Activated CD4-positive, alpha-beta T cell treated with anti-CD3 and anti-CD28 coated beads for 1 hour (primary cell): ENCODE measurements around the gene SRI.

Experiments
- DNase-seq: peaks from one replicate; pipeline ENCODE4 v3.0.0-alpha.2; 2020

The SRI gene

GRCh38 chr7:88224601-88225275, 4.9 kb upstream of the SRI start:
- DNase-seq = no peak

GRCh38 chr7:88223265-88223664, 3.4 kb upstream of the SRI start:
- DNase-seq = no peak

- DNase-seq = peak; percentile 13
These were observed 817 bp downstream of the SRI start for GRCh38 chr7:88218836-88219605.

GRCh38 chr7:88218429-88218745, 1.5 kb downstream of the SRI start:
- DNase-seq = no peak

GRCh38 chr7:88217675-88218428, 2.0 kb downstream of the SRI start:
- DNase-seq = no peak

- DNase-seq = no peak
These were observed 3.6 kb downstream of the SRI start for GRCh38 chr7:88216276-88216675.

- DNase-seq = no peak
These were observed 4.5 kb downstream of the SRI start for GRCh38 chr7:88215295-88215694.

- DNase-seq = no peak
These were observed 5.4 kb downstream of the SRI start for GRCh38 chr7:88214456-88214855.

- DNase-seq = no peak
These were observed 6.9 kb downstream of the SRI start for GRCh38 chr7:88212918-88213317.

- DNase-seq = no peak
These were observed 11.3 kb downstream of the SRI start for GRCh38 chr7:88208521-88208920.

- DNase-seq = no peak
These were observed 13.6 kb downstream of the SRI start for GRCh38 chr7:88206254-88206653.

- DNase-seq = no peak
These were observed 14.7 kb downstream of the SRI start for GRCh38 chr7:88205179-88205578.

- no peak for DNase-seq
These were observed 15.2 kb downstream of the SRI start for GRCh38 chr7:88204525-88205110.

- no peak for DNase-seq
These were observed 16.4 kb downstream of the SRI start for GRCh38 chr7:88203401-88203800.

GRCh38 chr7:88202799-88203198, 17.0 kb downstream of the SRI start:
- no peak for DNase-seq

- no peak for DNase-seq
These were observed 17.6 kb downstream of the SRI start for GRCh38 chr7:88202278-88202677.

- DNase-seq = no peak
These were observed 18.5 kb downstream of the SRI start for GRCh38 chr7:88201305-88201704.

GRCh38 chr7:88200789-88201188, 19.0 kb downstream of the SRI start:
- no peak for DNase-seq

GRCh38 chr7:88200261-88200660, 19.6 kb downstream of the SRI start:
- no peak for DNase-seq

- no peak for DNase-seq
These were observed 27.9 kb downstream of the SRI start for GRCh38 chr7:88191911-88192310.

GRCh38 chr7:88185650-88186049, 34.2 kb downstream of the SRI start:
- DNase-seq = no peak

- DNase-seq = no peak
These were observed 35.0 kb downstream of the SRI start for GRCh38 chr7:88184848-88185304.

GRCh38 chr7:88183051-88183450, 36.8 kb downstream of the SRI start:
- no peak for DNase-seq

GRCh38 chr7:88176190-88176589, 43.6 kb downstream of the SRI start:
- DNase-seq = no peak
